HEK293T (cell line): ENCODE data around the gene BTBD8.

Source experiments
- BHLHE40 ChIP-seq: fragments of 450-650 bp; IDR thresholded peaks from 2 replicates; pipeline ENCODE4 v1.6.1; 2016; ENCODE audit warnings: mild to moderate bottlenecking, moderate library complexity, borderline replicate concordance
- FOXK2 ChIP-seq: fragments of 450-650 bp; IDR thresholded peaks from 2 replicates; pipeline ENCODE4 v1.6.1; 2016; ENCODE audit warnings: mild to moderate bottlenecking
- FOXM1 ChIP-seq: fragments of 450-650 bp; IDR thresholded peaks from 2 replicates; pipeline ENCODE4 v1.6.1; 2017; ENCODE audit warnings: mild to moderate bottlenecking, borderline replicate concordance
- HDGF ChIP-seq: fragments of 450-650 bp; IDR thresholded peaks from 2 replicates; pipeline ENCODE4 v1.6.1; 2017; ENCODE audit warnings: antibody characterized with exemption, borderline replicate concordance
- LEF1 ChIP-seq: fragments of 450-650 bp; IDR thresholded peaks from 2 replicates; pipeline ENCODE4 v1.6.1; 2017; ENCODE audit warnings: mild to moderate bottlenecking, borderline replicate concordance
- NFRKB ChIP-seq: fragments of 450-650 bp; IDR thresholded peaks from 2 replicates; pipeline ENCODE4 v1.6.1; 2016; ENCODE audit warnings: mild to moderate bottlenecking, moderate library complexity
- PKNOX1 ChIP-seq: fragments of 450-650 bp; IDR thresholded peaks from 2 replicates; pipeline ENCODE4 v1.6.1; 2016
- SP1 ChIP-seq: fragments of 450-650 bp; IDR thresholded peaks from 2 replicates; pipeline ENCODE4 v1.6.1; 2017
- SUZ12 ChIP-seq: fragments of 450-650 bp; IDR thresholded peaks from 2 replicates; pipeline ENCODE4 v1.6.1; 2016; ENCODE audit warnings: mild to moderate bottlenecking
- TARDBP ChIP-seq: fragments of 450-650 bp; IDR thresholded peaks from 2 replicates; pipeline ENCODE4 v1.6.1; 2016

- TF ChIP-seq PKNOX1 (no peak), BHLHE40 (no peak), LEF1 (no peak), NFRKB (no peak), HDGF (no peak), SUZ12 (no peak), SP1 (no peak), FOXK2 (no peak), TARDBP (no peak), FOXM1 (no peak)
Observed at GRCh38 chr1:92080128-92080985, at the start of gene BTBD8.
